Measurements from ENCODE around the gene HBP1.

HBP1 gene

DNA sequence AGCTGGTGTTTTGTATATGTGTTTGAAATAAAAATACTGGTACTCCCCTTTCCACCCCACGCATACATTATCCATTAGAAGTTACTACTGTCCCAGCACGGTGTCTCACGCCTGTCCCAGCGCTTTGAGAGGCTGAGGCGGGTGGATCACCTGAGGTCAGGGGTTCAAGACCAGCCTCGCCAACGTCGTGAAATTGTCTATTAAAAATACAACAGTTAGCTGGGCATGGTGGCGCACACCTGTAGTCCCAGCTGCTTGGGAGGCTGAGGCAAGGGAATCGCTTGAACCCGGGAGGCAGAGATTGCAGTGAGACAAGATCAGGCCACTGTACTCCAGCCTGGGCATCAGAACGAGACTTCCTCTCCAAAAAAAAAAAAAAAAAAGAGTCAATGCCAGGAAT is 2.7 kb downstream of the HBP1 start:
- no peak overlapping the region for H3K4me3 ChIP-seq (ENCODE audit: low read depth in 1 of 2, low read length in 1 of 2)
- no peaks in the 10 kb centered on the region for H3K9me3 ChIP-seq
- TF ChIP-seq, protein P1, sequence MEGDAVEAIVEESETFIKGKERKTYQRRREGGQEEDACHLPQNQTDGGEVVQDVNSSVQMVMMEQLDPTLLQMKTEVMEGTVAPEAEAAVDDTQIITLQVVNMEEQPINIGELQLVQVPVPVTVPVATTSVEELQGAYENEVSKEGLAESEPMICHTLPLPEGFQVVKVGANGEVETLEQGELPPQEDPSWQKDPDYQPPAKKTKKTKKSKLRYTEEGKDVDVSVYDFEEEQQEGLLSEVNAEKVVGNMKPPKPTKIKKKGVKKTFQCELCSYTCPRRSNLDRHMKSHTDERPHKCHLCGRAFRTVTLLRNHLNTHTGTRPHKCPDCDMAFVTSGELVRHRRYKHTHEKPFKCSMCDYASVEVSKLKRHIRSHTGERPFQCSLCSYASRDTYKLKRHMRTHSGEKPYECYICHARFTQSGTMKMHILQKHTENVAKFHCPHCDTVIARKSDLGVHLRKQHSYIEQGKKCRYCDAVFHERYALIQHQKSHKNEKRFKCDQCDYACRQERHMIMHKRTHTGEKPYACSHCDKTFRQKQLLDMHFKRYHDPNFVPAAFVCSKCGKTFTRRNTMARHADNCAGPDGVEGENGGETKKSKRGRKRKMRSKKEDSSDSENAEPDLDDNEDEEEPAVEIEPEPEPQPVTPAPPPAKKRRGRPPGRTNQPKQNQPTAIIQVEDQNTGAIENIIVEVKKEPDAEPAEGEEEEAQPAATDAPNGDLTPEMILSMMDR (IDR thresholded peaks at IDR 0.05) = no peak
- peaks cover 24 to 45% of the 10 kb centered on the region in 2 experiments for H3K4me1 ChIP-seq (ENCODE audit: control insufficient read depth in 1 of 2, insufficient read depth in 1 of 2, low read depth in 1 of 2, low read length in 1 of 2)
- peaks cover 5% of the 10 kb centered on the region for H3K36me3 ChIP-seq
- H3K27me3 ChIP-seq = no peaks in the 10 kb centered on the region
- H3K27ac ChIP-seq = no peak overlapping the region

GRCh38 chr7:107172276-107173032 is 3.7 kb downstream of the HBP1 start:
- Histone ChIP-seq H3K4me1 (ENCODE audit: control insufficient read depth in 1 of 2, insufficient read depth in 1 of 2, low read depth in 1 of 2, low read length in 1 of 2) (peaks cover 18 to 41% of the 10 kb centered on the region in 2 experiments), H3K36me3 (peaks cover 5% of the 10 kb centered on the region), H3K9me3 (no peaks in the 10 kb centered on the region), H3K27me3 (no peaks in the 10 kb centered on the region), H3K27ac (peak overlapping the region; percentile 35), H3K4me3 (ENCODE audit: low read depth in 1 of 2, low read length in 1 of 2) (no peak overlapping the region)
- TF ChIP-seq, protein P1 (IDR thresholded peaks at IDR 0.05) = no peak

- Histone ChIP-seq H3K4me3 (ENCODE audit: low read depth in 1 of 2, low read length in 1 of 2) (no peak overlapping the region), H3K9me3 (no peaks in the 10 kb centered on the region), H3K4me1 (ENCODE audit: control insufficient read depth in 1 of 2, insufficient read depth in 1 of 2, low read depth in 1 of 2, low read length in 1 of 2) (peaks cover 11 to 35% of the 10 kb centered on the region in 2 experiments), H3K27me3 (no peaks in the 10 kb centered on the region), H3K36me3 (peaks cover 5% of the 10 kb centered on the region), H3K27ac (peak overlapping the region; percentile 35)
- TF ChIP-seq, protein P1 (IDR thresholded peaks at IDR 0.05) = no peak
Measured at GRCh38 chr7:107173191-107173590, 4.4 kb downstream of the HBP1 start.

DNA sequence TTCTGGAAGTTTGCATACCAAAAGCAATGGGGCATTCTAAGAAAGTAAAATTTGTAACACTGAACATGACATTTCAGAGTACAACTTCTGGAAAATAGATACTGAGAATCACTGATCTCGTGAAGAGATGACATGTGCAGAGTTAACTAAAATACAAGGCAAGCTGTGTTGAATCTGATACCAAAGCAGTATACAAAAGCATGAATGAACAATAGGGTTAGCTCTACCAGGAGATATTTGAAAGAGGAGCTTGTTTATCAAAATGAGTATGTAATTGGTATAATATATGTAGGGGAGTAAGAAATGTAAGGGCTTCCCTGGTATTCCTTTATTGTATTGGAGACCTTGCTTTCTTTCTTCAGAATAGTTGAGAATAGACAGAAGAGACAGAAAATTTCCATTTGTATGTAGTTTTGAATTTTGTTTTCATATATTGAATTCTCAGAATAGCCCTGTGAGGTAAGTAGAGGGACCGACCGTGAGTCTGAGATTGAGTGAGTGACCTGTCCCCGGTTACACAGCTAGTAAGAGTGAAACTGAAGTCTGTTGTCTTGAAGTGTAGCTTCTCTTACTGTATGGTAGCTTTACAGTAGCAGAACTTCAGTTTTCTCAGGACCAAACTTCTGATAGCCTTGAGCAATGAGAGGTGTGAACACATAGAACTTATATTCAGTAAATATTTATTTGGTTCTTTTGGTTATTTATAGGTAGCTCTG is 5.0 kb downstream of the HBP1 start:
- H3K4me1 ChIP-seq (ENCODE audit: control insufficient read depth in 1 of 2, insufficient read depth in 1 of 2, low read depth in 1 of 2, low read length in 1 of 2) = peaks cover 11 to 35% of the 10 kb centered on the region in 2 experiments

DNA sequence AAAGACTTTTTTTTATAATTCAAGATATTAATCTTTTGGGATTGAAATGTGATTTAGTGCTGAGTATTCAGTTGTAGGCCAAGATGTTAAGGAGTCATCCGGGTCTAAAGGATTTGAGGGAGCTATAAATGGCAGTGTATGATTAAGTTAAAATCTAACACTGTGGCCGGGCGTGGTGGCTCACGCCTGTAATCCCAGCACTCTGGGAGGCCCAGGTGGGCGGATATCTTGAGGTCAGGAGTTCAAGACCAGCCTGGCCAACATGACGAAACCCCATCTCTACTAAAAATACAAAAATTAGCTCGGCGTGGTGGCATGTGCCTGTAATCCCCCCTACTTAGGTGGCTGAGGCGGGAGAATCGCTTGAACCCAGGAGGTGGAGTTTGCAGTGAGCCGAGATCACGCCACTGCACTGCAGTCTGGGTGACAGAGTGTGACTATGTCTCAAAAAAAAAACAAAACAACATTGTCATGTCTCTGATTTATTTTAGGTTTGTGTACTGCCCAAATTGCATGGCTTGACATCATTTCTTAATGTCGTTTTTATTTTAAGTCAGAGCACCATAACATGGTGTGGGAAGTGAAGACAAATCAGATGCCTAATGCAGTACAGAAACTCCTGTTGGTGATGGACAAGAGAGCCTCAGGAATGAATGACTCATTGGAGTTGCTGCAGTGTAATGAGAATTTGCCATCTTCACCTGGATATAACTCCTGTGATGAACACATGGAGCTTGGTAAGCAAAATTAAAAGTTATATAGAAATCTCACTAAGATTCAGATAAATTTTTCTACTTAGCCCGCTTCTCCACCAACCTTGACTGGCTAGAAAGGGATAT is 10.7 kb downstream of the HBP1 start:
- Histone ChIP-seq H3K9me3 (no peaks in the 10 kb centered on the region), H3K4me3 (ENCODE audit: low read depth in 1 of 2, low read length in 1 of 2) (no peak overlapping the region), H3K36me3 (peaks cover 53% of the 10 kb centered on the region), H3K27me3 (no peaks in the 10 kb centered on the region), H3K27ac (peak overlapping the region; percentile 1), H3K4me1 (ENCODE audit: control insufficient read depth in 1 of 2, insufficient read depth in 1 of 2, low read depth in 1 of 2, low read length in 1 of 2) (no peaks in the 10 kb centered on the region)
- TF ChIP-seq, protein P1 (IDR thresholded peaks at IDR 0.05) = no peak

More for the DNA sequence above, 5.0 kb downstream of the HBP1 start:
- Histone ChIP-seq H3K9me3 (no peaks in the 10 kb centered on the region), H3K27ac (peak overlapping the region; percentile 35), H3K4me3 (ENCODE audit: low read depth in 1 of 2, low read length in 1 of 2) (no peak overlapping the region), H3K36me3 (peaks cover 5% of the 10 kb centered on the region), H3K27me3 (no peaks in the 10 kb centered on the region)
- TF ChIP-seq, protein P1 (IDR thresholded peaks at IDR 0.05) = no peak

Data from neutrophil (primary cell).